Caco-2 (cell line): ENCODE data around the gene SLC9C2. TPM values are rescaled to one million over a fixed set of nuclear protein-coding genes. Genes with fewer than 3 reads are reported as not detected.
"Not testable (repeated sequence)": the region's sequence is repeated elsewhere in the genome, so short reads cannot be mapped to it uniquely, and the experiment has no call there.

ENCODE experiments used
- Bru-seq: library from RNA; stranded (reverse); fragments of 400-500 nt; gene quantifications from one replicate; lab custom pipeline; 2021; lab: Mats Ljungman, UMichigan
- BruChase-seq, 2 experiments: library from RNA; stranded (reverse); fragments of 400-500 nt; gene quantifications; one replicate each; lab custom pipeline; 2021; lab: Mats Ljungman, UMichigan
- BruUV-seq: library from RNA; stranded (reverse); fragments of 400-500 nt; replicated peaks from 2 replicates; lab custom pipeline; 2021; lab: Mats Ljungman, UMichigan
- CTCF ChIA-PET: fragments of 300-600 bp; sonication (Branson Sonifier 250); formaldehyde crosslinking; loops from one replicate; lab custom pipeline; 2022; ENCODE audit warnings: antibody characterized with exemption; lab: Charles Lee
- POLR2A ChIA-PET: fragments of 300-600 bp; sonication (Branson Sonifier 250); formaldehyde crosslinking; loops from one replicate; lab custom pipeline; 2022; ENCODE audit warnings: antibody characterized with exemption; lab: Charles Lee
- DNase-seq, 2 experiments: peaks; one replicate each; pipeline versions ENCODE4 v3.0.0 to v3.0.0-alpha.2; 2020 to 2022
- H3K27me3 ChIP-seq: replicated peaks from 2 replicates; pipeline ENCODE4 v1.6.0; 2011; ENCODE audit warnings: low read length; ENCODE audit not compliant: control insufficient read depth, insufficient read depth
- H3K36me3 ChIP-seq: 2 replicates; pipeline ENCODE4 v1.5.1; 2011; ENCODE audit warnings: low read length; ENCODE audit not compliant: control insufficient read depth, insufficient read depth
- H3K4me1 ChIP-seq: fragments of 250-450 bp; sonication (Bioruptor Pico); 2 replicates; pipeline ENCODE4 v1.5.1; 2020; ENCODE audit warnings: mild to moderate bottlenecking
- H3K4me3 ChIP-seq: 2 replicates; pipeline ENCODE4 v1.5.1; 2011; ENCODE audit warnings: low read depth, mild to moderate bottlenecking, control low read depth, low read length
- H3K9me3 ChIP-seq: fragments of 250-450 bp; sonication (Bioruptor Pico); 2 replicates; pipeline ENCODE4 v1.5.1; 2020; ENCODE audit warnings: mild to moderate bottlenecking, moderate library complexity
- H3K27ac Mint-ChIP-seq: one replicate; pipeline ENCODE4 v1.8.0; 2022; ENCODE audit warnings: mixed read lengths; ENCODE audit not compliant: unreplicated experiment
- H3K27me3 Mint-ChIP-seq: one replicate; pipeline ENCODE4 v1.8.0; 2022; ENCODE audit warnings: mixed read lengths; ENCODE audit not compliant: insufficient read depth, unreplicated experiment
- H3K36me3 Mint-ChIP-seq: one replicate; pipeline ENCODE4 v1.8.0; 2022; ENCODE audit warnings: mild to moderate bottlenecking, mixed read lengths; ENCODE audit not compliant: insufficient read depth, unreplicated experiment
- H3K4me1 Mint-ChIP-seq: one replicate; pipeline ENCODE4 v1.8.0; 2022; ENCODE audit warnings: low read depth, mixed read lengths; ENCODE audit not compliant: unreplicated experiment
- H3K4me3 Mint-ChIP-seq: one replicate; pipeline ENCODE4 v1.8.0; 2022; ENCODE audit warnings: mild to moderate bottlenecking, moderate library complexity, mixed read lengths; ENCODE audit not compliant: unreplicated experiment
- H3K9me3 Mint-ChIP-seq: one replicate; pipeline ENCODE4 v1.8.0; 2022; ENCODE audit warnings: mixed read lengths; ENCODE audit not compliant: unreplicated experiment
- CTCF ChIP-seq, 2 experiments: fragments of 200-600 bp in 1 of 2; IDR thresholded peaks; 1 replicate in 1 of 2; 2 replicates in 1 of 2; pipeline versions ENCODE4 v1.5.1 to v1.8.0; 2011 to 2022; ENCODE audit warnings: antibody characterized with exemption in 1 of 2, control low read depth in 1 of 2, inconsistent platforms in 1 of 2, low read depth in 1 of 2, low read length in 1 of 2, mild to moderate bottlenecking in 1 of 2, moderate library complexity in 1 of 2; ENCODE audit not compliant: insufficient read depth in 1 of 2, severe bottlenecking in 1 of 2, unreplicated experiment in 1 of 2
- intact Hi-C: fragments of 100-400 bp; cut with micrococcal nuclease; formaldehyde crosslinking; loops from one replicate; pipeline ENCODE4 v1.10.0; 2022; ENCODE audit not compliant: unreplicated experiment
- long read RNA-seq: library from polyadenylated mRNA; stranded (forward); transcript quantifications from one replicate; pipeline ENCODE4 v2.0.0, GENCODE V29; 2022
- total RNA-seq: library from RNA; stranded (reverse); gene quantifications from 2 replicates; pipeline ENCODE4 v1.2.3, GENCODE V29; 2022

SLC9C2 gene
- not detected in 2 replicates for total RNA-seq
- percentile 9 among the genes with signal in this experiment for Bru-seq, nascent RNA
- percentile 11 among the genes with signal in this experiment for BruChase-seq, experiment 1, labeled RNA remaining after a 2-hour chase
- percentile 9 among the genes with signal in this experiment for BruChase-seq, experiment 2, labeled RNA remaining after a 6-hour chase
- long read RNA-seq, partial matches to known transcripts, result 0 of 1 reads
- long read RNA-seq, other reads (novel, unspliced or antisense), result 1 of 1 reads

- Histone ChIP-seq H3K4me1 (peaks cover 11% of the 10 kb centered on the region), H3K4me3 (no peak within 1 kb of the TSS), H3K36me3 (no peaks in the 10 kb centered on the region), H3K9me3 (no peaks in the 10 kb centered on the region), H3K27me3 (no peaks in the 10 kb centered on the region)
- Mint-ChIP-seq H3K27ac (peak within 1 kb of the TSS; percentile 49), H3K4me3 (peak within 1 kb of the TSS; percentile 5), H3K4me1 (peaks cover 8% of the 10 kb centered on the region), H3K36me3 (no peaks in the 10 kb centered on the region), H3K27me3 (no peaks in the 10 kb centered on the region), H3K9me3 (peaks cover 15% of the 10 kb centered on the region)
- intact Hi-C loops, result no loop called here
- POLR2A ChIA-PET, result no interaction called here
- TF ChIP-seq CTCF (IDR thresholded peaks at IDR 0.05; ENCODE audit: insufficient read depth in 1 of 2, low read depth in 1 of 2, low read length in 1 of 2, severe bottlenecking in 1 of 2, unreplicated experiment in 1 of 2), result no peak
- peak; percentile 38 to 51 for DNase-seq
- CTCF ChIA-PET, result no interaction called here
- no TSS peak for BruUV-seq
Measured at GRCh38 chr1:173603056-173603591, at the start of gene SLC9C2. TSS of gene SLC9C2 (minus strand) at chr1:173603072. CDS start at chr1:173601776, 1,296 bp downstream.

- H3K4me3 Mint-ChIP-seq, result no peak overlapping the region
- Histone ChIP-seq H3K4me1 (no peaks in the 10 kb centered on the region), H3K36me3 (no peaks in the 10 kb centered on the region), H3K4me3 (no peak overlapping the region), H3K9me3 (no peaks in the 10 kb centered on the region), H3K27me3 (no peaks in the 10 kb centered on the region)
- H3K4me1 Mint-ChIP-seq, result no peaks in the 10 kb centered on the region
- no peaks in the 10 kb centered on the region for H3K9me3 Mint-ChIP-seq
- TF ChIP-seq CTCF (IDR thresholded peaks at IDR 0.05; ENCODE audit: insufficient read depth in 1 of 2, low read depth in 1 of 2, low read length in 1 of 2, severe bottlenecking in 1 of 2, unreplicated experiment in 1 of 2), result no peak
- no peak overlapping the region for H3K27ac Mint-ChIP-seq
- no peak for DNase-seq
- H3K27me3 Mint-ChIP-seq, result peaks cover 7% of the 10 kb centered on the region
- ChIA-PET POLR2A (no interaction called here), CTCF (no interaction called here)
- intact Hi-C loops, result no loop called here
- H3K36me3 Mint-ChIP-seq, result no peaks in the 10 kb centered on the region
- BruUV-seq, result no TSS peak
Measured at GRCh38 chr1:173648880-173649605, 46.2 kb upstream of the SLC9C2 start.

GRCh38 chr1:173646656-173647055, 43.8 kb upstream of the SLC9C2 start:
- no peaks in the 10 kb centered on the region for H3K4me1 ChIP-seq
- no TSS peak for BruUV-seq
- H3K36me3 ChIP-seq, result no peaks in the 10 kb centered on the region
- ChIA-PET CTCF (no interaction called here), POLR2A (no interaction called here)
- Mint-ChIP-seq H3K4me3 (no peak overlapping the region), H3K9me3 (no peaks in the 10 kb centered on the region), H3K4me1 (no peaks in the 10 kb centered on the region), H3K27ac (no peak overlapping the region), H3K36me3 (no peaks in the 10 kb centered on the region), H3K27me3 (no peaks in the 10 kb centered on the region)
- intact Hi-C loops, result no loop called here
- H3K27me3 ChIP-seq, result no peaks in the 10 kb centered on the region
- TF ChIP-seq CTCF (IDR thresholded peaks at IDR 0.05; ENCODE audit: insufficient read depth in 1 of 2, low read depth in 1 of 2, low read length in 1 of 2, severe bottlenecking in 1 of 2, unreplicated experiment in 1 of 2), result no peak
- no peak overlapping the region for H3K4me3 ChIP-seq
- peaks cover 5% of the 10 kb centered on the region; the same call in 1 of the 2 replicates for H3K9me3 ChIP-seq
- DNase-seq, result no peak

GRCh38 chr1:173642450-173643139, 39.7 kb upstream of the SLC9C2 start:
- POLR2A ChIA-PET, H3K27me3 Mint-ChIP-seq, intact Hi-C loops, H3K4me1 ChIP-seq, CTCF ChIA-PET, H3K27me3 ChIP-seq, H3K36me3 ChIP-seq, H3K9me3 Mint-ChIP-seq, H3K4me3 Mint-ChIP-seq, H3K27ac Mint-ChIP-seq, H3K36me3 Mint-ChIP-seq, H3K9me3 ChIP-seq, BruUV-seq, DNase-seq, H3K4me1 Mint-ChIP-seq, H3K4me3 ChIP-seq: not testable (repeated sequence)
